COR-L47 (cell line): Measurements from ENCODE around the gene IYD.
"Not testable (repeated sequence)": the region's sequence is repeated elsewhere in the genome, so short reads cannot be mapped to it uniquely, and the experiment has no call there.

Source experiments
- DNase-seq: peaks from one replicate; lab custom pipeline; 2025; lab: John Stamatoyannopoulos, UW

The IYD gene

GRCh38 chr6:150352321-150353296 lies 16.2 kb upstream of the IYD start:
- no peak for DNase-seq

GRCh38 chr6:150353445-150353844 lies 15.4 kb upstream of the IYD start:
- DNase-seq = no peak

- no peak for DNase-seq
These were observed 13.8 kb upstream of the IYD start for GRCh38 chr6:150354754-150355571.

GRCh38 chr6:150355932-150356331 lies 12.9 kb upstream of the IYD start:
- no peak for DNase-seq

- DNase-seq = no peak
These were observed 6.9 kb upstream of the IYD start for GRCh38 chr6:150361876-150362275.

- no peak for DNase-seq
These were observed 5.1 kb upstream of the IYD start for GRCh38 chr6:150363733-150364132.

- DNase-seq = no peak
These were observed 2.6 kb upstream of the IYD start for GRCh38 chr6:150366118-150366778.

GRCh38 chr6:150369408-150369807 lies 596 bp downstream of the IYD start:
- no peak for DNase-seq

GRCh38 chr6:150370112-150370511 lies 1.3 kb downstream of the IYD start:
- no peak for DNase-seq

GRCh38 chr6:150371356-150371755 lies 2.5 kb downstream of the IYD start:
- DNase-seq = no peak

- no peak for DNase-seq
These were observed 3.2 kb downstream of the IYD start for GRCh38 chr6:150372051-150372450.

GRCh38 chr6:150373260-150373701 lies 4.5 kb downstream of the IYD start:
- no peak for DNase-seq

- not testable (repeated sequence) for DNase-seq
These were observed 5.5 kb downstream of the IYD start for GRCh38 chr6:150374346-150374745.

- no peak for DNase-seq
These were observed 8.5 kb downstream of the IYD start for GRCh38 chr6:150377211-150377781.

GRCh38 chr6:150380256-150380655 lies 11.4 kb downstream of the IYD start:
- DNase-seq = no peak

GRCh38 chr6:150382171-150382570 lies 13.4 kb downstream of the IYD start:
- no peak for DNase-seq

GRCh38 chr6:150391414-150391813 lies 22.6 kb downstream of the IYD start:
- no peak for DNase-seq

- no peak for DNase-seq
These were observed 23.1 kb downstream of the IYD start for GRCh38 chr6:150391890-150392289.

GRCh38 chr6:150392452-150393220 lies 23.8 kb downstream of the IYD start:
- DNase-seq = no peak

GRCh38 chr6:150394053-150394898 lies 25.5 kb downstream of the IYD start:
- DNase-seq = no peak
